ENCODE measurements around the gene MFAP4. TPM values are rescaled to one million over a fixed set of nuclear protein-coding genes. Genes with fewer than 3 reads are reported as not detected.

Gene MFAP4
- total and polyA plus RNA-seq, 2 donors (not counting 1 experiment from before 2014, with no cell fraction given): not detected

- H3K79me2 ChIP-seq (ENCODE audit: control insufficient read depth, insufficient read depth, low read length): no peaks in the 10 kb centered on the region
- POLR2A ChIA-PET: interaction anchor here (0.6 kb wide), 1 partner anchor 982 kb away, joined by 3 read pairs; no protein-coding TSS in a partner anchor
- intact Hi-C loops (cut with micrococcal nuclease): no loop called here
- H3K4me2 ChIP-seq (replicated peaks; ENCODE audit: low read depth, low read length, poor library complexity, severe bottlenecking): no peak overlapping the region
- no peak overlapping the region for H2AFZ ChIP-seq (ENCODE audit: insufficient read depth, low read depth, low read length, poor library complexity, severe bottlenecking)
- no peaks in the 10 kb centered on the region for H3K9me3 ChIP-seq (ENCODE audit: control extremely low read depth in 1 of 3, control insufficient read depth in 2 of 3, insufficient read depth in 1 of 3, low read length in 2 of 3)
- CTCF ChIA-PET: interaction anchor here (1.0 to 1.7 kb wide), 2 partner anchors 11 to 89 kb away, joined by 3 read pairs; no protein-coding TSS in a partner anchor
- no peak for DNase-seq
- H3K36me3 ChIP-seq (replicated peaks in 1 of 2; ENCODE audit: control extremely low read depth in 1 of 2, control insufficient read depth in 1 of 2, extremely low read depth in 1 of 2, insufficient read depth in 2 of 2, low read length in 1 of 2): no peaks in the 10 kb centered on the region
- WGBS (ENCODE audit: insufficient coverage): 95% methylated on average over 7 of the region's 7 CpGs
- H3K27ac ChIP-seq (ENCODE audit: low read length in 2 of 2): no peak overlapping the region
- H4K20me1 ChIP-seq (ENCODE audit: control insufficient read depth, insufficient read depth, low read length, poor library complexity, severe bottlenecking): no peaks in the 10 kb centered on the region
- peaks cover 14% of the 10 kb centered on the region for H3K4me1 Mint-ChIP-seq
- H3K27ac Mint-ChIP-seq: no peak overlapping the region
- no peak overlapping the region for H3K4me3 Mint-ChIP-seq
- H3K4me1 ChIP-seq (ENCODE audit: control insufficient read depth in 2 of 2, insufficient read depth in 2 of 2, low read length in 2 of 2): peaks cover 7 to 15% of the 10 kb centered on the region in 2 donors
- H3K27me3 Mint-ChIP-seq: peaks cover 17% of the 10 kb centered on the region
- ATAC-seq (ENCODE audit: low read depth): no peak
- no peak overlapping the region for H3K9ac ChIP-seq (ENCODE audit: low read length)
- H3K27me3 ChIP-seq (replicated peaks in 1 of 4; ENCODE audit: control extremely low read depth in 1 of 4, control insufficient read depth in 3 of 4, insufficient read depth in 4 of 4, low read length in 3 of 4): peaks cover 0 to 8% (median 0%) of the 10 kb centered on the region in 4 experiments
- no peak for TF ChIP-seq EZH2 (IDR thresholded peaks at IDR 0.05; ENCODE audit: borderline replicate concordance, insufficient read depth, low read depth, low read length, poor library complexity, severe bottlenecking)
- no peak for TF ChIP-seq CTCF (IDR thresholded peaks at IDR 0.05)
- no peaks in the 10 kb centered on the region for H3K9me3 Mint-ChIP-seq (ENCODE audit: insufficient read depth)
- no peak overlapping the region for H3K4me3 ChIP-seq (ENCODE audit: control extremely low read depth in 1 of 5, extremely low read depth in 1 of 5, insufficient read depth in 1 of 5, low read depth in 2 of 5, low read length in 4 of 5)
These were observed 27.8 kb downstream of the MFAP4 start for GRCh38 chr17:19359151-19359550.

DNA sequence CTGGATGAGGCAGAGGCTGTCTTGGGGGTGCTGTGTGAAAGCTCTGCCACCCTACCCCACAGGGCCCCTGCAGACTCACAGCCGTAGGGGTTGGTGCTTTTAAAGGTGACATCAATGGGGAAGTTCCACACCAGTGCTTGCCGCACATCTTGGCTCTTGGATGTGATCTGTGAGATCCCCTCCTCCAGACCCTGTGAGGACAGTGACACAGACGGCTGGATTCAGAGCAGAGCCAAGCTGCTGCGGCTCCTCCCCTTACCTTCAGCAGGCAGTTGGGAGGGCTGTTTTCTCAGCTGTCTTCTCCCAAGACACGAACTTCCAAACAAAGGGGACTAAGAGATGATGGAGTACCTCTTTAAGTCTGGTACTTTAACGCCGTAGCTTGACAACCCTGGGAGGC lies 29.2 kb downstream of the MFAP4 start:
- no peak overlapping the region for H3K4me2 ChIP-seq (replicated peaks; ENCODE audit: low read depth, low read length, poor library complexity, severe bottlenecking)
- intact Hi-C loops (cut with micrococcal nuclease): no loop called here
- DNase-seq (no peak), ATAC-seq (ENCODE audit: low read depth) (no peak)
- H3K4me3 ChIP-seq (ENCODE audit: control extremely low read depth in 1 of 5, extremely low read depth in 1 of 5, insufficient read depth in 1 of 5, low read depth in 2 of 5, low read length in 4 of 5): no peak overlapping the region
- ChIA-PET POLR2A (no interaction called here), CTCF (interaction anchor here (1.0 kb wide), 1 partner anchor 89 kb away, joined by 3 read pairs; no protein-coding TSS in a partner anchor)
- H3K27me3 Mint-ChIP-seq: peaks cover 17% of the 10 kb centered on the region
- no peaks in the 10 kb centered on the region for H3K9me3 ChIP-seq (ENCODE audit: control extremely low read depth in 1 of 3, control insufficient read depth in 2 of 3, insufficient read depth in 1 of 3, low read length in 2 of 3)
- peaks cover 12% of the 10 kb centered on the region for H3K4me1 Mint-ChIP-seq
- WGBS (ENCODE audit: insufficient coverage): 93% methylated on average over 7 of the region's 7 CpGs
- no peak for TF ChIP-seq EZH2 (IDR thresholded peaks at IDR 0.05; ENCODE audit: borderline replicate concordance, insufficient read depth, low read depth, low read length, poor library complexity, severe bottlenecking)
- TF ChIP-seq CTCF (IDR thresholded peaks at IDR 0.05): no peak
- H3K9ac ChIP-seq (ENCODE audit: low read length): no peak overlapping the region
- no peaks in the 10 kb centered on the region for H4K20me1 ChIP-seq (ENCODE audit: control insufficient read depth, insufficient read depth, low read length, poor library complexity, severe bottlenecking)
- H3K4me1 ChIP-seq (ENCODE audit: control insufficient read depth in 2 of 2, insufficient read depth in 2 of 2, low read length in 2 of 2): peaks cover 7 to 11% of the 10 kb centered on the region in 2 donors
- no peaks in the 10 kb centered on the region for H3K79me2 ChIP-seq (ENCODE audit: control insufficient read depth, insufficient read depth, low read length)
- no peak overlapping the region for H3K27ac ChIP-seq (ENCODE audit: low read length in 2 of 2)
- no peak overlapping the region for H3K27ac Mint-ChIP-seq
- H3K36me3 ChIP-seq (replicated peaks in 1 of 2; ENCODE audit: control extremely low read depth in 1 of 2, control insufficient read depth in 1 of 2, extremely low read depth in 1 of 2, insufficient read depth in 2 of 2, low read length in 1 of 2): no peaks in the 10 kb centered on the region
- H2AFZ ChIP-seq (ENCODE audit: insufficient read depth, low read depth, low read length, poor library complexity, severe bottlenecking): no peak overlapping the region
- H3K4me3 Mint-ChIP-seq: no peak overlapping the region
- H3K27me3 ChIP-seq (replicated peaks in 1 of 4; ENCODE audit: control extremely low read depth in 1 of 4, control insufficient read depth in 3 of 4, insufficient read depth in 4 of 4, low read length in 3 of 4): peaks cover 0 to 8% (median 0%) of the 10 kb centered on the region in 4 experiments
- H3K9me3 Mint-ChIP-seq (ENCODE audit: insufficient read depth): no peaks in the 10 kb centered on the region
